Measurements from ENCODE around the gene GAS2L2.

Gene GAS2L2

DNA sequence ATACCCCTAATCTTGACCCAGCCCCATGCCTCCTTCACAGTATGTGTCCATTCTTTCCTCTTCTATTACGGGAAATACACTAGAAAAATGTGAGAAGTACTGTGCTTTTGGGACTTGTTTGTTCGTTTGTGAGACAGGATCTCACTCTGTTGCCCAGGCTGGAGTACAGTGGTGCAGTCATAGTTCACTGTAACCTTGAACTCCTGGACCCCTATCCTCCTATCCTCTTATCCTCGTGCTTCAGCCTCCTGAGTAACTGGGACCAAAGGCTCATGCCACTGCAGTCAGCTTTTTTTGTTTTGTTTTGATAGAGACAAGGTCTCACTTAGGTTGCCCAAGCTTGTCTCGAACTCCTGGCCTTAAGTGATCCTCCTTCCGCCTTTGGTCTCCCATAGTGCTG, 51.5 kb downstream of the GAS2L2 start:
- DNase-seq (ENCODE audit: extremely low read depth in 1 of 2, low read depth in 1 of 2), result no peak

DNA sequence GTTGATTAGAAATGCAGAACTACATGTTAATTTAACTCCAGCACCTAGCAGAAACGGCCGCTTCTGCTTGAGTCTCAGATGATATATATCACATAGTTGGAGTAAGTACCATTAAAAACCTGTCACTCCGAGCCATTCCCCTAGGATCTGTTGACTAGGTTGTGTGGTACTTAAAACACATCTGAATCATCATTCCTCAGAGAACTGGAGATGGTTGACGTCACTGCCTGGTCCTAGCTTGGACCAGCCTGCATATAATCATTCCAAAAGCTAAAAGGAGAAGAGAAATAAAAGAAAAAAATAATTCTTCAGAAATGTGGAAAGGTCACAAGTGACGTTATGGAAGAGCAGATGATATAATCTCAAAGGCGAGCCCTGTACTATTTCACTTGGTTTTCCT, 52.9 kb downstream of the GAS2L2 start:
- DNase-seq (ENCODE audit: extremely low read depth in 1 of 2, low read depth in 1 of 2), result no peak

DNA sequence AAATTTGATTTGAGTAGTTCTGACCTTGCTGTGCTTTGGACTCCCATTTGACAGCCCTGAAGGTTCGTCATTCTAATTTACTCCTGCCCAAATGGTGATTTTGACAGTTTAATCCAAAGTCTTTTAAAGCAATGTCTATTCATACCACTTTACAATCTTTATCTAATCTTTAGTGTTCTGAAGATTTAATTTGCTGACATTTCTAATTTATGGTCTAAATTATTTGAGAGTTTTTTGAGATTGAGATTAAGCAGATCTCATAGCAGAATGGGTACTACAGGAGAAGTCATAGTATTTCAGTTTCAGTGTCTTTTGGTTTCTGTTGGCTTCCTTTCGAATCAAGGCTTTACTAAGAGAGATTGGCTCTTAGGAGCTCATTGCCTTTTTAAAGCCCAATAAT, 54.2 kb downstream of the GAS2L2 start:
- DNase-seq (ENCODE audit: extremely low read depth in 1 of 2, low read depth in 1 of 2), result no peak

DNA sequence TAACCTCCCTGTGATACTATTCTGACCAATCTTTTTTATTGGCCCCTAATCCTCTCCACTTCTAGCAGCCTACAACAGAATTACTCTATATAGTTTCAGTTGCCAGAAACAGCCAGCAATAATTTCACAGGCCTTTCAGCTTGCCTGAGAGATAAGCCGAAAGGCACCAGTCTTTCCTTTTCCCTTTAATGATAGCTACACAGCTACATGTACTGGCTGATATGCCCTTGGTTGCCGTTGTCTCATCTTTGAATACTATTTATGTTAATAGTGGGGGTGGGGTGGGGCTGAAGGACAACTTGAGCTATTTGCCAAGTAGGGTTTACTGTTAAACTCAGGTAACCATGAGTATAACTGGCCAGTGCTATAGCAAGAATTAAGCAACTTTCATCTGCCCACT, 57.4 kb downstream of the GAS2L2 start:
- DNase-seq (ENCODE audit: extremely low read depth in 1 of 2, low read depth in 1 of 2), result no peak

DNA sequence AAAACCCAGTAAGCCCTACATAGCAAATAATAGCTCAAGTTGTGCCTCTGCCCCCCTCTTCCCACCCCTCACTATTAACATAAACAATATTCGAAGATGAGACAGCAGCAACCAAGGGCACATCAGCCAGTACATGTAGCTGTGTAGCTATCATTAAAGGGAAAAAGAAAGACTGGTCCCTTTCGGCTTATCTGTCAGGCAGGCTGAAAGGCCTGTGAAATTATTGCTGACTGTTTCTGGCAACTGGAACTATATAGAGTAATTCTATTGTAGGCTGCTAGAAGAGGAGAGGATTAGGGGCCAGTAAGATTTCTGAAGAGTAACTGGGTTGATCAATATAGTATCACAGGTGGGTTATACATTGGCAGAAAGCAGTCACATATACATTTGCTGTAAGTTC, 58.1 kb downstream of the GAS2L2 start:
- DNase-seq (ENCODE audit: extremely low read depth in 1 of 2, low read depth in 1 of 2), result no peak

Measured in stimulated activated CD8-positive, alpha-beta memory T cell treated with anti-CD3 and anti-CD28 coated beads, Interleukin-7, amount 100 ng/mL, for 48 hours (primary cell).